NCI-H2227 treated with DMSO at 0.1 percent for 48 hours (cell line): Measurements from ENCODE around the gene USP24.

Source experiments
- DNase-seq: peaks from one replicate; lab custom pipeline; 2025; lab: John Stamatoyannopoulos, UW

Gene USP24, protein sequence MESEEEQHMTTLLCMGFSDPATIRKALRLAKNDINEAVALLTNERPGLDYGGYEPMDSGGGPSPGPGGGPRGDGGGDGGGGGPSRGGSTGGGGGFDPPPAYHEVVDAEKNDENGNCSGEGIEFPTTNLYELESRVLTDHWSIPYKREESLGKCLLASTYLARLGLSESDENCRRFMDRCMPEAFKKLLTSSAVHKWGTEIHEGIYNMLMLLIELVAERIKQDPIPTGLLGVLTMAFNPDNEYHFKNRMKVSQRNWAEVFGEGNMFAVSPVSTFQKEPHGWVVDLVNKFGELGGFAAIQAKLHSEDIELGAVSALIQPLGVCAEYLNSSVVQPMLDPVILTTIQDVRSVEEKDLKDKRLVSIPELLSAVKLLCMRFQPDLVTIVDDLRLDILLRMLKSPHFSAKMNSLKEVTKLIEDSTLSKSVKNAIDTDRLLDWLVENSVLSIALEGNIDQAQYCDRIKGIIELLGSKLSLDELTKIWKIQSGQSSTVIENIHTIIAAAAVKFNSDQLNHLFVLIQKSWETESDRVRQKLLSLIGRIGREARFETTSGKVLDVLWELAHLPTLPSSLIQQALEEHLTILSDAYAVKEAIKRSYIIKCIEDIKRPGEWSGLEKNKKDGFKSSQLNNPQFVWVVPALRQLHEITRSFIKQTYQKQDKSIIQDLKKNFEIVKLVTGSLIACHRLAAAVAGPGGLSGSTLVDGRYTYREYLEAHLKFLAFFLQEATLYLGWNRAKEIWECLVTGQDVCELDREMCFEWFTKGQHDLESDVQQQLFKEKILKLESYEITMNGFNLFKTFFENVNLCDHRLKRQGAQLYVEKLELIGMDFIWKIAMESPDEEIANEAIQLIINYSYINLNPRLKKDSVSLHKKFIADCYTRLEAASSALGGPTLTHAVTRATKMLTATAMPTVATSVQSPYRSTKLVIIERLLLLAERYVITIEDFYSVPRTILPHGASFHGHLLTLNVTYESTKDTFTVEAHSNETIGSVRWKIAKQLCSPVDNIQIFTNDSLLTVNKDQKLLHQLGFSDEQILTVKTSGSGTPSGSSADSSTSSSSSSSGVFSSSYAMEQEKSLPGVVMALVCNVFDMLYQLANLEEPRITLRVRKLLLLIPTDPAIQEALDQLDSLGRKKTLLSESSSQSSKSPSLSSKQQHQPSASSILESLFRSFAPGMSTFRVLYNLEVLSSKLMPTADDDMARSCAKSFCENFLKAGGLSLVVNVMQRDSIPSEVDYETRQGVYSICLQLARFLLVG (N-terminal part only)

DNA sequence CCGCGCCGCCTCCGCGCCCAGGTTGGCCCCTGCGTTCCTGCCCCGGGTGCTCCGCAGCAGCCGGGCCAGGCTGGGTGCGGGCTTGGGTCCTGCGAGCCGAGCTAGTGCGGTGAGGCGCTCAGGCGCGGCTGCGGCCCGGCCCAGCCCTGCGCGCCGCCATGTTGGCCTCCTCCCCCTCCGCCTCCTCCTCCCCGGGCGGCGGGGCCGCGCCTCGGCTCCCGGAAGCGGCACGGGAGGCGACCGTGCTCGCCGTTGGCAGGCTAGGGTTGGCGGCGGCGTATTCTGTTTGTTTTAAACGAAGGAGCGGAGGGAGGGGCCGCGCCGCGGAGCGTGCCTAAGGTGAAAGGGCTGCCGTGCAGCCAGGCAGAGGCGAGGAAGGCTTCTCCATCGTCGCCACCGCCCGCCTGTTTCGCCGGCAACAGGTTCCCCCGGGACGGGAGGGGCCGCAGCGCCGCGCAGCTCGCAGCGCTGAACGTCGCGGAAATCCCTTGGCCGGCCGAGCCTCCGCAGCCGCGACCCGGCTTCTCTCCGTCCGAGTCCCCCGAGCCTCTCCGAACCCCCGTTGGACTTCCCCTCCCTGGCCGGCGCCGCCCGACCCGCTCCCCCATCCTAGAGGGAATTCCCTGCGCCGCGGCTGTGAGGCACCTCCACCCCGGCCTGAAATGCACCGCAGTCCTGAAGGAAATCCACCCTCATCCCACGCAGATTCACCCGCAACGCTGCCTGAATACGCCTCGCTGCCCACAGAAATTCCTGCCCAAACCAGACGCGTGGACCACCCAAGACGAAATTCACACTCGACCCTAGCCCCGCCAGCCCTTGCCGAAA lies at the start of gene USP24:
USP24 (minus strand) TSS at position 171 of the 828 bp plus-strand sequence. CDS start 251 bp downstream, outside the sequence.
- peak; percentile 51 for DNase-seq

DNA sequence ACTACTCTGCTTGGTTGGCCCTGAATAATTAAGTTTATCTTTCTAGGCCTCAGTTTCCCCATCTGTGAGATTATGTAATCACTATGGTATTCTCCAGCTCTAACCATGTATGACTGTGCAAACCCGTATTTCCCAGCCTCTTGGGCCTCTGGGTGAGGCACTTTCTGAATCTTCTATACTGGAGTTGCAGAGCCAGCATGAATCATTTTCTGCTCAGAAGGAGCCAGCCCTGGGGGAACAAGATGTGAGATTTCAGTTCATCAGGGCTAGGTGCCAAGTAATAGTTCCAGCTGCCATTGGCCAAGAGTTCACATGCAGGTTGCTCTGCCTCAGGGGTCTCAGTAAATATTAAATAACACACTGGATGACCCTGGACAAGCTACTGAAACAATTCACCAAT lies 47.7 kb upstream of the USP24 start:
- DNase-seq = no peak

DNA sequence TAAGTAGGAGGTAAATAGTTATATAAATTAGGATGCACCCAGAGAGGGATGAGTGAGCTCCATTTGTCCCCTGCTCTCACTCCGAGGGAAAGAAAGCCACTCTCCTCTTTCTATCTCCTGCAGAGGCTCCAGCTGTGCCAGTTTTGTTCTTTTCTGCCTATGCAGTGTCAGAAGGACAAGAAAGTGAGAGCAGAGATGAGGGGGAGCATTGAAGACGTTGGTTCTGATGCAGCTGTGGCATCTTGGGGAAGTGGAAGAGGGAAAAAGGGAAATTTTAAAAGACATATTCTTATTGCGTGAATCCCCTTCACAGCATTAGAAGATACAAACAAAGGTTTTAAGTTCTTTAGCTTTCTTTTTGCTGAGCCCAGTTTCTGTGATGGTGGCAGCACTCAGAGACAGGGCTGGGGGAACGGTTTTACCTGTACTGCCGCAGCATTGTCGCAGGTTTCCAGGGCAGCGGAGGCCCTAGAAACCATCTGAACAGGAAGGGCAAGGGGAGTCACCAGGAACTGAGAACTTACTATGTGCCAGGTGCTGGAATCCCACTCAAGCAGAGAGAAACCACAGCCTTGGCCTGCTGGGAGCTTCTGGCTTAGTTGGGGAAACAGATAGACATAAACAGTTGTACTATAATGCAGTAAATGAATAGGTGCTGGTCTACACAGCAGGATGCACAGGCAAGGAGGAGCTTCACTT lies 44.9 kb upstream of the USP24 start:
- no peak for DNase-seq

DNA sequence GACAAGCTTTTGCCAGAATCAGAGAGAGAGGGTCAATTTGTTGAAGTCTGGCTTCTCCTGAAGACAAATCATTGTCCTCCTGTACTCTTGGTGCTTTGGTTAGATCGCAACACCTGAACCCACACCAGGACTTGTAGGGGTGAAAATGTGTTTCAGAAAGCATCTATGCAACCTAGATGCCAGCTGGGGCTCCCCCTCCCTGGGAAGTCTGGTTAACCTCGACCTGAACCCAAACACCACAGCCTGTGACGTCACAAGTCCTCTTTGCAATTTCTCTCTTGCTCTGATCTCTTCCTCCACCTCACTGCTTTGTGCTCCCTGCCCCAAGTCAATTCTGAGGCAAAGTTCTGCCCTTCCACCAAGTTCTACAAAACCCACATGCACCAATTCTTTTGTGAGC lies 42.8 kb upstream of the USP24 start:
- no peak for DNase-seq

DNA sequence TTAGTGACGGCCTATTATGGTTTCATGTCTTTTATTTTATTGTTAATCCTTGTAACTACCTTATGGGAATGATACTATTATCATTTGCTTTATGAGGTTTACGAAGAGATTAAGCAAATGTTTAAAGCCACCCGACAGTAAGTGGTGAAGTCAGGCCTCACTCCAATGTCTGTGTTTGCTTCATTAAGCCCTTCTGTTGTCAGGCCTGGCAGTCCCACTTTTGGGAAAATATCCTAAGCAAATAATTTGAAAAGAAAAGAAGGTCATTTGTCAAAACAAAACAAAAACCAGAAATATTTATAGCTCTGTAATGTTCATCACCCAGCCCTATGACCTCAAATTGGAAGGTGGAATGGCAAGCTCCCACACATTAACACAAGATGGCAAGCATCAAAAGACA lies 40.7 kb upstream of the USP24 start:
- no peak for DNase-seq

DNA sequence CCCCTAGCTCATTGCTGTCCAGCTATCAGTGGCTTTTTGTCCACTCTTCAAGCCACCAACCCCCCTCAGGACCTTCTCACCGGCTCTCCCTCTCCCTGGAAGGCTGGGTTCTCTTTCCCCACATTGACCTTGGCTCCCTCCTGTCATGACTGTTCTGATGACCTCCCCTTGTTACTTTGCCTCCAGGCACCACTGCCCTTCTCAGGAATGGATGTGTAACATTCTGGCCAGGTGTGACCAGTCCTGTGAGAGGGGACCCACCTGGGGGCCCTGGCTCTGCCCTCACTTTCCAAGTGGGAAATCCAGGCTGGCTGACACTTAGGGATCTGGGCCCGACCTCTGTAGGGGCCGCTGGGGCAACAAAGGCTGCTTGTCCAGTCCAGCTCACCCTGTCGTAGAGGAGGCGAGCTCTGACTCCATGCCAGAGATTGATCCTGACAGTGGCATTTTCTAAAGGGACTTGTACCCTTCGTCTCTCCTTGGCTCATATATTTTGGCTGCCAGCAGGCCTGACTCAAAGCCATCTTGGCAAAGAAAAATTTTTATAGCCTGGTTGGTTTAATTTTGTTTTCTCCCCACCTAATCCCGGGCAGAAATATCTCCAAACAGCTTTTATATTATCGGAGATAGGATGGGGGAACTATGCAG lies 37.9 kb upstream of the USP24 start:
- no peak for DNase-seq

DNA sequence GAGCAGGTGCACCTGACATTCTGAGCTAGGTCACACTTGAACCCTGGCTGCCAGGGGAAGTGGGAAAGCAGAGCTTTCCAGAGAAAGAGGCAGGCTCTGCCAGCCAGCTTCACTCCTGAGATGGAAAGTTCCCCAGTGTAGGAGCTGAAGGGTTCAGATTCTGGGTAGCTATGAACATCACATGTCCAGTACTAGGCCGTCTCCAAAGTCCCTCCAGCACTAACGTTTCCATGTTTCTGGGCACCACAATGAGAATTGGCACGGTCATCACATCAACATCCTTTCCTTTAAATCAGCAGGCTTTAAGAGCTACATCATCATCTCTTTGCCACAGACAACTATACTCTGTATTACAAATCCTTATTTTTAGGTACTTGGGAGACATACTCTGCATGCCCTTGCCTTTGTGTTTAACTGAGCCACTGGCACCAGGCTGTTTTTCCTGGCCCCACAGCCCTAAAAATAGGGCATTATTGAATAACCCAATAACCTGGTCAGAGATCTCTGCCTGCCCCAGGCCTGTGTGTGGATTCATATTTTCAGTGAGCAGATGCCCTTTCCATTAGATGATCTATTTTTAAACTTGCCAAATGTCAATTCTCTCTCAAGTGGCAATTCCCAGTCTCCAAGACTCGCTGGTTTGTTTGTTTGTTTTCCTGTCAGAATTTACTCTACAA lies 35.4 kb upstream of the USP24 start:
- DNase-seq = no peak

DNA sequence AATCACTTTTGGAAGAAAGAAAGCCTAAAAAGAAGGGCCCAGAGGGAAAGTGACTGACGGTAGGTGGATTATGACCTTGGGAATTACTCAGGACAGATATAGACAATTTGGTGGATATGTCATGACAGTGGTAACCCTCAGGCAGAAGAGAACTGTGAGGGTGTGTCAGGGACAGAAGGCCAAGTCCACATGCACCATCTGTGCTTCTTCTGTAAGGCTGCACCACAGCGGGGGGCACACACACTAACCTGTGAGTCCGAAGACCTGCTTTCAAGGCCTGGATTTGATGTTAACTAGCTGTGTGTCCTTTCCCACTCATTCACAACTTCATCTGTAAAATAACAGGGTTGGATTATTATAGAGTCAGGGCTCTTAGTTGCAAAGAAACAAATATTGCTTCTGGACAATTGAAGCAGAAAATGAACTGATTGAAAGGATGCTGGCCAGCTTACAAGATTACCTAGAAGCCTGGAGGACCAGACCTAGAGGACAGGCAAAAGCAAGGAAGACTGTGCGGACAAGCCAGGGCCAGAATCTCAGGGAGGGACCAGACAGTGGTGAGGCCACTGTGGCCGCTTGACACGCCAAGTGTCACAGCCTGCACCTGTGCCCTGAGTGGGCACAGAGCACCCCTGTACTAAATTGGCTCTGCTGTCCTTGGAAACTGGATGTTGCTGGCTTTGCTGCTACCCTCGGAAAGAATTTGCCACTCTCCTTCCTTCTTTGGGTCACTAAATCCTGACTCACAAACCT lies 34.7 kb upstream of the USP24 start:
- DNase-seq = peak; percentile 22

DNA sequence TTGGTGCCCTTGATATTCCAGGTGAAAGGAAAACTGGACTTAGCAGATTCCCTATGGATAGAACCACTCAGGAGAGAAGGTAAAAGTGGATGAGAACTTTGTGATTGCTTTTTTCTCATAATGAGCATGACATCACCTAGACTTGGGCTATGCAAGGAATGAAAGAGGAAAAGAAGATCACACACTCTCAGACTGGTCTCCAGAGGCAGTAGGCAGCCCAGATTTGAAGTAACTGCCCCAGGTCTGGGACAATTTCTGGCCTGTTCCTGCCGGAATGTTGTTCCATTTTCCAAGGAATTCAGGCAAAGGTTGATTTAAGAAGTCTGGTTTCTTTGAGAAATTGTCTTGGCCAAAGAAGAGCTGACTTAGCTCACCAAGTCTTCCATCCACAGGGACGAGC lies 31.7 kb upstream of the USP24 start:
- no peak for DNase-seq

DNA sequence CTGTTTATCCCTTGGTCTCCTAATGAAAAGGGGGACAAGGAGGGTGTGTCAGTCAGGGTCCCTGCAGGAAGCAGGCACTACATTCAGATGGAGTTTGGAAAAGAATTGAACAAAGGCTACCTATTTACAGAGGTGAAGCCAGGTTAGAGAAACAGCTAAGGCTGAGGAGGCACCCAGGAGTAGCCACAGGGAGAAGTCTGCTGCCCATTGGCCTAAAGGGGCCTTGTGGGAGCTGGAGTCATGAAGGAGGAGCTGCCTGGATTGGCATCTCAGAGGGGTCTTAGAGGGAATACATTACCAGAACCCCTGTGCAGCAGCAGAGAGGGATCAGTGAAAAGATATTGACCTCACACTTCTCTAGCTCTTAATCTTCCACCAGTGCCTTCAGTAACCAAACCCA lies 31.2 kb upstream of the USP24 start:
- DNase-seq = no peak

DNA sequence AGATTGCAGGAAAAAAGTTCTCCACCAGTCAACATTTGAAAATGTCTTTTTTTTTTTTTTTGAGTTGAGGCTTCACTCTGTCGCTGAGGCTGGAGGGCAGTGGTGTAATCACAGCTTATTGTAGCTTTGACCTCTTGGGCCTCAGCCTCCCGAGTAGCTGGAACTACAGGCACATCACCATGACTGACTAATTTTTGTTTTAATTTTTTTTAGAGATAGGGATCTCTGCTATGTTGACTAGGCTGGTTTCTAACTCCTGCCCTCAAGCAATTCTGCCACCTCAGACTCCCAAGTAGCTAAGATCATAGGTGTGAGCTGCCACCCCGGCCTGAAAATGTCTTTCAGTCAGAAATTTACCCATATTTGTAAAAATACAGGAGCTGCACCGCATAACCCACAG lies 30.6 kb upstream of the USP24 start:
- DNase-seq = no peak

DNA sequence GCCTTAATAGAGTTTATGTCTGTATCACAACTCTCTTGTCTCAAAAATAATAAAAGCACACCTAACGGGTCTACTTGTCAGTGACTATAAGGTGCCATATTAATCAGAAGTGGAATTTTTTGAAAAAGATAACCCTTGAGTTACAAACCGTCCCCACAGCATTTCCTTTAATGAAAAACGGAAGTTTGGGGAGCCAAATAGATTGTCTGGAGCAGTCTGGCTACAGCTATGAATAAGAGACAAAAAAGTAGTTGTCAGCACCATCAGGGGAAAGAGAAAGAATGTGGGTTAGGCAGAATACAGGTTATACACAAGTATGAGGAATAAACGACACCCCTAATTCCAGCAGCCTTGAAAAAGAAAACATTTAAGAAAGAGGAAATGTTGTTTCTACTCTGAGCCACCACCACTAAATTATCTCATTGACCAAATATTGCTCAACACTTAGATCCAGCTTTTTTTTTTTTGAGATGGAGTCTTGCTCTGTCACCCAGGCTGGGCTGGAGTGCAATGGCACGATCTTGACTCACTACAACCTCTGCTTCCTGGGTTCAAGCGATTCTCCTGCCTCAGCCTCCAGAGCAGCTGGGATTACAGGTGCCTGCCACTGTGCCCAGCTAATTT lies 29.4 kb upstream of the USP24 start:
- no peak for DNase-seq

DNA sequence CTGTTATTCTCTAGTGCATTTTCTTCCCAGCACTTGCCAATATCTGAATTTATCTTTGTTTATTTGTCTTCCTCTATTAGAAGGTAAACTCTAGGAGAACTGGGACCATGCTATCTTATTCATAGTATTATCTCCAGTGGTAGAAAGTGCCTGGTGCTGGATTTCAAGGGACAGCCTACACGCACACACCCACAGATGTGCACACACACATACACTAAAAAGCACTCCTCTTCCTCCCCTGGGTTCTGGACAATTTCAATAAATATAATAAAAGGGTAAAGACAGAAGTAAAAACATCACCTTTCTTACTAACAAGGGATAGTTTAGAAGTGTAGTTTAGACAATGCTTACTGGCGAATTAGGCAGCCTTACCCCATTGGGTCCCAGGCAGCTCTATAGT lies 28.5 kb upstream of the USP24 start:
- DNase-seq = no peak

DNA sequence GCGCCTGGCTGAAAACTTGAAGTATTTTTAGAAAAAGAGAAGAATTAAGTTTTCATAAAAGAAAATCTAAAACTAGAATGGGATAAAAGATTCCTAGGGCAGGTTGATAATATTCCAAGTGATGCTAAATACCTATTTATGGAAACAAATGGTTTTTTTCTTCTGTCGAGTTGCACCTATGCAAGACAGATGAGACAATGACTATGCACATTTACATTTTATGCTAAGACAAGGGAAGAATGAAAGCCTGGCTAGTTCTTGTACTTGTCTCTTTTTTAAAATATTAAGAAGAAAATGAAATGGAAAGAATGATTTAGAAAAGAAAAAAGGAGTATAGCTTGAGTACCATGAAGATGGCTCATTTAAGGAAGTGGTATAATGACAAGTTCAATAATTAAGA lies 24.4 kb upstream of the USP24 start:
- no peak for DNase-seq

DNA sequence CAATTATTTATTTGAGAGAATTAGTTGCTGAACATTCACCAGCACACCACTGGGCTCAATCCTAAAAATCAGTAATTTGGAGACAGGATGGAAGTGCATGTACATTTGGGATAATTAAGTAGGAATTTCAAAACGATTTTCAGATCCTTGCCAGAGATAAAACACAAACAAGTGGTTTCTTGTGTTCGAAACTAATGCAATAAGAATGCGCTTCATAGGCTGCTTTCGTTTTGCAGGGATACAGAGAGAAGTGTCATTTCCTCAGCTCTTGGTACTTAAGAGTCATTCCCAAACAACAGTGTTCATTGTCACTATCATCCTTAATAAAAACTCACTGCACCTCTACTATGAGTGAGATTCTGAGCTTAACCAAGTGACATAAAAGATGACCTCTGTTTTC lies 20.6 kb upstream of the USP24 start:
- DNase-seq = no peak

DNA sequence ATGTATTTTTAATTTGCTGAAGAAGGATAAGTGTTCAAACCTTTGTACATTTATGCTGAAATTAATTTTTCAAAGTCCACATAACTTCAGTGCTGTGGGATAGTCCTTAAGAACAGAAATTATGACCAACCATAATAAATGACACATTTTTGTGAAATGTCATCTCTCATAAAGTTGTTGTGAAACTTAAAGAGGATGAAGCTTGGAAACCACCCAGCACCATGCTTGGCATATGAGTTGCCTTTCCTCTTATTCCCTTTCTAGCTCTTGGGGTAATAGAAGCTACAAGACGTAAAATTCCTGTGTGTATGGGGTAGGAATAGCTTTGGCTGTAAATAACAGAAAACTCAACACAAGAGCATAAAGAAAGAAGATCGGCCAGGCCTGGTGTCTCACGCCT lies 18.9 kb upstream of the USP24 start:
- no peak for DNase-seq

DNA sequence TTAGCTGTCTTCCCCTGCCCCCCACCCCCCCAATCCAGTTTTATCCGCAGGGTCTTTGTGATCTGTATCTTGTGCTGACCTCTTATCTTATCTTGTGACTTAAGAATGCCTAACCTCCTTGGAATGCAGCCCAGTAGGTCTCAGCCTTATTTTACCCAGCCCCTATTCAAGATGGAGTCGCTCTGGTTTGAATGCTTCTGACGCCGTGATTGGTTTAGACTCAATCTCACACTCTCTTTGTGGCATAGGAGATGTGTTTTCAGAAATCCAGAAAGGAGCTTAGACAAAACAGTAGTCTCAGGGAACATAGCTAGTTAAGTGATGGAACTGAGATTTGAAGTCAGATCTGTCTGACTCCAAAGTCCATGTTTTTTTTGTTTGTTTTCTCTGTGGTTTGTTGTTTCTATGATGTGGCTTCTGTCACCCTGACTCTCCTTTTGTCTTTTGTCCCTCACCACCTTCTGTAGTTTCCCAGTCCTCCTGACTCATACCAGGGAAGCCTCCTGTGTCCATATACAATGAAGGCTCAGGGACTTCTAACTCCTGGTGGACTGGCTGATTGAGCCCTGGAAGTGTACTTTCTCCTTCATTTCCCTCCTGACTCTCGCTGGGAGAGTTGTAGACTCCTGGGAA lies 18.1 kb upstream of the USP24 start:
- no peak for DNase-seq
